Mesenchymal stem cell (in vitro differentiated cells and primary cell): ENCODE measurements around the gene GLIS2.
A peak's percentile ranks its signal among the peaks of the same experiment; 100 is the strongest.

ENCODE experiments used
- DNase-seq: peaks from one replicate; pipeline ENCODE4 v3.0.0-alpha.2; 2013
- H2AFZ ChIP-seq: one replicate; pipeline ENCODE4 v1.6.1; 2013; ENCODE audit warnings: low read depth, mild to moderate bottlenecking, control low read depth, inconsistent platforms, low read length, moderate library complexity
- H2AK5ac ChIP-seq: 2 replicates; pipeline ENCODE4 v1.6.1; 2013; ENCODE audit warnings: low read length, moderate library complexity, mild to moderate bottlenecking, inconsistent platforms; ENCODE audit not compliant: severe bottlenecking
- H2BK120ac ChIP-seq: one replicate; pipeline ENCODE4 v1.6.1; 2013; ENCODE audit warnings: low read depth, mild to moderate bottlenecking, inconsistent platforms, low read length, moderate library complexity
- H2BK12ac ChIP-seq, 2 experiments: one replicate each; pipeline ENCODE4 v1.6.1; 2013; ENCODE audit warnings: inconsistent platforms in 2 of 2, low read length in 2 of 2, mild to moderate bottlenecking in 2 of 2, moderate library complexity in 2 of 2, control low read depth in 1 of 2
- H2BK15ac ChIP-seq: one replicate; pipeline ENCODE4 v1.6.1; 2013; ENCODE audit warnings: mild to moderate bottlenecking, low read depth, inconsistent platforms; ENCODE audit not compliant: poor library complexity, severe bottlenecking
- H2BK5ac ChIP-seq: 2 replicates; pipeline ENCODE4 v1.6.1; 2013; ENCODE audit warnings: low read depth, mild to moderate bottlenecking, low read length, control low read depth, inconsistent platforms; ENCODE audit not compliant: poor library complexity, severe bottlenecking
- H3K14ac ChIP-seq, 2 experiments: one replicate each; pipeline ENCODE4 v1.6.1; 2013; ENCODE audit warnings: inconsistent platforms in 2 of 2, low read length in 2 of 2, control low read depth in 1 of 2, mild to moderate bottlenecking in 1 of 2, moderate library complexity in 1 of 2
- H3K18ac ChIP-seq, 2 experiments: one replicate each; pipeline ENCODE4 v1.6.1; 2013; ENCODE audit warnings: inconsistent platforms in 2 of 2, low read length in 2 of 2, control low read depth in 1 of 2, low read depth in 1 of 2, mild to moderate bottlenecking in 1 of 2
- H3K23ac ChIP-seq, 2 experiments: one replicate each; pipeline ENCODE4 v1.6.1; 2013; ENCODE audit warnings: inconsistent platforms in 2 of 2, low read length in 2 of 2, mild to moderate bottlenecking in 2 of 2, moderate library complexity in 2 of 2, control low read depth in 1 of 2
- H3K27ac ChIP-seq: 2 replicates; pipeline ENCODE4 v1.5.1; 2013; ENCODE audit warnings: mild to moderate bottlenecking, moderate library complexity, low read length, control low read depth, inconsistent platforms; ENCODE audit not compliant: poor library complexity, severe bottlenecking
- H3K27me3 ChIP-seq, 2 experiments: 2 replicates each; pipeline versions ENCODE4 v1.6.1 to v1.7.0; 2013; ENCODE audit warnings: low read length in 2 of 2, mild to moderate bottlenecking in 2 of 2, moderate library complexity in 2 of 2, control low read depth in 1 of 2, inconsistent platforms in 1 of 2; ENCODE audit not compliant: control insufficient read depth in 1 of 2, insufficient read depth in 1 of 2
- H3K36me3 ChIP-seq, 2 experiments: 2 replicates each; pipeline versions ENCODE4 v1.6.1 to v1.7.0; 2013; ENCODE audit warnings: low read length in 2 of 2, control low read depth in 1 of 2, inconsistent platforms in 1 of 2, low read depth in 1 of 2, mild to moderate bottlenecking in 1 of 2; ENCODE audit not compliant: insufficient read depth in 2 of 2, control insufficient read depth in 1 of 2
- H3K4ac ChIP-seq, 2 experiments: one replicate each; pipeline ENCODE4 v1.6.1; 2013; ENCODE audit warnings: inconsistent platforms in 2 of 2, low read length in 2 of 2, mild to moderate bottlenecking in 2 of 2, moderate library complexity in 2 of 2, control low read depth in 1 of 2, low read depth in 1 of 2
- H3K4me1 ChIP-seq: 2 replicates; pipeline ENCODE4 v1.6.1; 2013; ENCODE audit warnings: low read depth, low read length, control low read depth; ENCODE audit not compliant: control insufficient read depth, insufficient read depth
- H3K4me2 ChIP-seq: 2 replicates; pipeline ENCODE4 v1.6.1; 2013; ENCODE audit warnings: low read length, mild to moderate bottlenecking, inconsistent platforms; ENCODE audit not compliant: poor library complexity, severe bottlenecking
- H3K4me3 ChIP-seq, 2 experiments: 2 replicates each; pipeline versions ENCODE4 v1.5.1 to v1.7.0; 2013; ENCODE audit warnings: low read length in 2 of 2, mild to moderate bottlenecking in 2 of 2, control low read depth in 1 of 2, low read depth in 1 of 2; ENCODE audit not compliant: insufficient read depth in 1 of 2
- H3K79me1 ChIP-seq: replicated peaks from 2 replicates; pipeline ENCODE4 v1.6.1; 2013; ENCODE audit warnings: mild to moderate bottlenecking, control low read depth, low read length, inconsistent platforms; ENCODE audit not compliant: poor library complexity, severe bottlenecking
- H3K9ac ChIP-seq: 2 replicates; pipeline ENCODE4 v1.7.0; 2013; ENCODE audit warnings: mild to moderate bottlenecking, low read length, moderate library complexity
- H3K9me3 ChIP-seq: 2 replicates; pipeline ENCODE4 v1.7.0; 2013; ENCODE audit warnings: mild to moderate bottlenecking, low read length; ENCODE audit not compliant: control insufficient read depth
- H4K8ac ChIP-seq: one replicate; pipeline ENCODE4 v1.6.1; 2013; ENCODE audit warnings: inconsistent platforms, mild to moderate bottlenecking, low read length, moderate library complexity
- H4K91ac ChIP-seq: one replicate; pipeline ENCODE4 v1.6.1; 2013; ENCODE audit warnings: mild to moderate bottlenecking, low read length, inconsistent platforms
- WGBS: methylation state at CpG from one replicate; pipeline ENCODE4 v1.1.7; 2013; ENCODE audit warnings: mixed read lengths; 5-methylcytosine and 5-hydroxymethylcytosine counted together

Gene GLIS2

DNA sequence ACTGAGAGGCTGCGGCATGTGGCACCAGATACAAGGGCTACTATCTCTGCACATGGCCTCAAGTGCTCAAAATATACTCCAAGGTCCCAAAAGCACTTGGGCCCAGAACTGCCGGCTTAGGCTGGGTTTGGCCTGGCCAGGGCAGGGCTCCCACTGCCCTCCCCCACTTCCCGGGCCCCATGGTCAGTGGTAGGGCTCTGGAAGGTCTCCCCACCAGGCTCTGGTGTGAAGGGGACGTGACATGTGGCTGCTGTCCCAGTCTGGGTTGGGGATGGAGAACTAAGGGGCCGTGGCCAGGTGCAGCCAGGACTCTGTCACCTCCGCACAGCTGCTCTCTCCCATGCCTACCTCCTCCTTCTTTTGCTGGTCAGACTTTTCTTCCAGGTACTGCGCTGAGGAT lies 41.0 kb downstream of the GLIS2 start:
- Histone ChIP-seq H2BK5ac (no peak overlapping the region), H2BK12ac (no peak overlapping the region), H3K23ac (no peak overlapping the region), H3K27ac (no peak overlapping the region), H2AFZ (no peak overlapping the region), H3K18ac (peak overlapping the region in 1 of 2 experiments; percentile 24), H2BK120ac (no peak overlapping the region), H3K14ac (no peak overlapping the region), H3K4me3 (no peak overlapping the region), H3K79me1 (no peaks in the 10 kb centered on the region), H3K9ac (no peak overlapping the region), H3K4ac (no peak overlapping the region), H4K8ac (no peak overlapping the region), H2AK5ac (no peak overlapping the region), H3K4me1 (peaks cover 16% of the 10 kb centered on the region), H2BK15ac (no peak overlapping the region), H4K91ac (no peak overlapping the region), H3K36me3 (peaks cover 1 to 43% of the 10 kb centered on the region in 2 experiments), H3K27me3 (no peaks in the 10 kb centered on the region), H3K9me3 (no peaks in the 10 kb centered on the region), H3K4me2 (no peak overlapping the region)
- no peak for DNase-seq
- WGBS: 93% methylated on average over 7 of the region's 7 CpGs

DNA sequence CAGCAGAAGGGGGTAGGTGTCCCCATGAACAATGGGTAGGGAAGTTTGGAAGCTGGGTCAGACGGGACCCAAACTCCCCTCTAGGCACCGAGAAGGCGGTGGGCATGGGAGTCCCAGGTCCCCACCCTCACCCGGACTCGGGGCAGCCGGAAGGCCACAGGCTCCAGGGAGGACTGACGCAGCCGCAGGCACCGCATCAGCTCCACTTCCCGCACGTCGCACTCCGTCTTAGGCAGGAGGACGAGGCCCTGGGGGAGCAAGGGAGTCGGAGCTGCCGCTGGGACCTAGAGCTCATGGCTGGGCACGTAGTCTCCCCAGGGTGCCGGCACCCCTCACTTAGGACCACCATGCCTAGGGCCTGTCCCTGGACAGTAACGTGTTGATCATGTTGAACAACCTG lies 42.4 kb downstream of the GLIS2 start:
- Histone ChIP-seq H3K23ac (no peak overlapping the region), H2BK15ac (no peak overlapping the region), H3K27ac (no peak overlapping the region), H4K8ac (no peak overlapping the region), H3K4ac (no peak overlapping the region), H3K4me1 (peaks cover 19% of the 10 kb centered on the region), H3K4me2 (no peak overlapping the region), H3K18ac (no peak overlapping the region), H2BK120ac (no peak overlapping the region), H3K36me3 (peaks cover 5 to 52% of the 10 kb centered on the region in 2 experiments), H2BK5ac (no peak overlapping the region), H3K4me3 (no peak overlapping the region), H3K79me1 (no peaks in the 10 kb centered on the region), H2BK12ac (no peak overlapping the region), H3K27me3 (no peaks in the 10 kb centered on the region), H4K91ac (no peak overlapping the region), H3K9me3 (no peaks in the 10 kb centered on the region), H2AFZ (no peak overlapping the region), H3K9ac (no peak overlapping the region), H2AK5ac (no peak overlapping the region), H3K14ac (no peak overlapping the region)
- 96% methylated on average over 18 of the region's 19 CpGs for WGBS
- DNase-seq: no peak

DNA sequence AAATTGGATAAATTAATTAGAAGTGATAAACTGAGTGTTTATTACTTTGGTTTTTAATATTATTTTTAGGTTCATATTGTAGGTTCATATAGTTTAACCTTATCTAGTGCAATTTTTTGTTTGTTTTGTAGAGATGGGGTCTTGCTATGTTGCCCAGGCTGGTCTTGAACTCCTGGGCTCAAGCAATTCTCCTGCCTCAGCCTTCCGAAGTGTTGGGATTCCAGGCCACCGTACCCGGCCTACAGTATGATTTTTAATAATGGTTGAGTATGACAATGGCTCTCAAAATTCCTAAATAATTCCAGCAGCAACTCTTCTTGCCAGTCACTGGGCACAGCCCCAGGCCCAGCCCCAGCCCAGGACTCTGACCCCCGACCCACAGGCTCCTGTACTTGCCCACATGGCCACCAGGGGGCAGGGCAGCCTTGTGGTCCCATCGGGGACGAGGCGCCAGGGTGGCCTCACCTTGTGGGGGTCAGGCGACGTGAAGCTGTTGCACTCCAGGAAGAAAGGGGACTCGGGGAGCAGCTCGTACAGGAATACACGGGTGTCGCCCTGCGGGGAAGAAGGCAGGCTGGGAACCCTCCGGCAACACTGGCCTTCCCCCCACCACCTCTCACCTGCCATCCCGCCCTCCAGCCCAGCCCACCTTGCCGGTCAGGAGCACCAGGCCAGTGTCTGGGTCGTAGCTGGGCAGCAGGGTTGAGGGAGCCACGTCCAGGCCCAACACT lies 43.1 kb downstream of the GLIS2 start:
- Histone ChIP-seq H2BK5ac (no peak overlapping the region), H3K9ac (no peak overlapping the region), H3K4me1 (peaks cover 19% of the 10 kb centered on the region), H3K9me3 (no peaks in the 10 kb centered on the region), H4K91ac (peak overlapping the region; percentile 77), H2BK15ac (no peak overlapping the region), H3K14ac (no peak overlapping the region), H4K8ac (no peak overlapping the region), H3K4me3 (no peak overlapping the region), H2AK5ac (no peak overlapping the region), H3K4ac (peak overlapping the region in 1 of 2 experiments; percentile 2), H2AFZ (no peak overlapping the region), H3K23ac (no peak overlapping the region), H3K79me1 (no peaks in the 10 kb centered on the region), H3K27ac (no peak overlapping the region), H3K4me2 (no peak overlapping the region), H3K36me3 (peaks cover 5 to 53% of the 10 kb centered on the region in 2 experiments), H2BK12ac (no peak overlapping the region), H2BK120ac (no peak overlapping the region), H3K27me3 (no peaks in the 10 kb centered on the region), H3K18ac (no peak overlapping the region)
- peak; percentile 43 for DNase-seq
- WGBS: 42% methylated on average over 16 of the region's 19 CpGs

DNA sequence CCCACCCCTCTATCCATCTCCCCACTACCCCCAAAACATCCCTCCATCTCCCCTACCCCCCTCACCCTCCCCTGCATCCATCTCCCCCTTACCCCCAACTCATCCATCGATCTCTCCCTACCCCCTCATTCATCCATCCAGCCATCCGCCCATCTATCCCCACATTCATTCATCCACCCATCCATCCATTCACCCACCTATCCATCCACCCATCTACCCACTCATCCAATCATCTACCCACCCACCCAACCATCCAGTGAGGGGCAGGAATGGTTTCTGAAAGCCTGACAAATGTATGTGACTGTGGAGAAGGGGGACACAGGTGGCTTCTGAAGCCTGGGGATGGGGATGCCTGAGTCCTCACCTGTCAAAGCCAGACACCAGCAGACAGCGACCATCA lies 44.0 kb downstream of the GLIS2 start:
- 88% methylated on average over 3 of the region's 3 CpGs for WGBS
- Histone ChIP-seq H2AFZ (no peak overlapping the region), H3K4me3 (no peak overlapping the region), H2AK5ac (no peak overlapping the region), H3K79me1 (no peaks in the 10 kb centered on the region), H3K23ac (no peak overlapping the region), H2BK5ac (no peak overlapping the region), H4K8ac (no peak overlapping the region), H3K27ac (no peak overlapping the region), H2BK15ac (no peak overlapping the region), H2BK120ac (no peak overlapping the region), H3K4me1 (peaks cover 19% of the 10 kb centered on the region), H3K27me3 (no peaks in the 10 kb centered on the region), H2BK12ac (peak overlapping the region in 1 of 2 experiments; percentile 51), H3K9me3 (no peaks in the 10 kb centered on the region), H3K9ac (no peak overlapping the region), H4K91ac (no peak overlapping the region), H3K4ac (no peak overlapping the region), H3K4me2 (no peak overlapping the region), H3K18ac (no peak overlapping the region), H3K14ac (no peak overlapping the region), H3K36me3 (peaks cover 5 to 53% of the 10 kb centered on the region in 2 experiments)
- no peak for DNase-seq
